Uterus (tissue), 4 donors: ENCODE data around the gene HDAC4. TPM values are rescaled to one million over a fixed set of nuclear protein-coding genes. Genes with fewer than 3 reads are reported as not detected.

Source experiments
- DNase-seq, 2 donors: peaks; one replicate each; pipeline ENCODE4 v3.0.0-alpha.2; 2019 to 2020
- H3K27ac ChIP-seq, 2 donors: fragments of 200-600 bp; sonication (generic); 1 replicate in 1 of 2; 2 replicates in 1 of 2; pipeline ENCODE4 v1.5.1; 2016 to 2018
- H3K27me3 ChIP-seq, 2 donors: fragments of 200-600 bp; sonication (generic); one replicate each; pipeline ENCODE4 v1.5.1; 2018 to 2019; ENCODE audit warnings: control low read depth in 1 of 2
- H3K36me3 ChIP-seq, 2 donors: fragments of 200-600 bp; sonication (generic); one replicate each; pipeline ENCODE4 v1.5.1; 2019; ENCODE audit warnings: control low read depth in 1 of 2
- H3K4me1 ChIP-seq, 2 donors: fragments of 200-600 bp; sonication (generic); one replicate each; pipeline ENCODE4 v1.5.1; 2018 to 2019; ENCODE audit warnings: control low read depth in 1 of 2
- H3K4me3 ChIP-seq, 2 donors: fragments of 200-600 bp; sonication (generic); 1 replicate in 1 of 2; 2 replicates in 1 of 2; pipeline ENCODE4 v1.5.1; 2018 to 2019; ENCODE audit warnings: mild to moderate bottlenecking in 1 of 2
- H3K9me3 ChIP-seq, 2 donors: fragments of 200-600 bp; sonication (generic); one replicate each; pipeline ENCODE4 v1.5.1; 2019; ENCODE audit warnings: control low read depth in 1 of 2
- CTCF ChIP-seq, 4 experiments: fragments of 200-600 bp in 2 of 4; fragments of 450-650 bp in 2 of 4; sonication (generic) in 2 of 4; IDR thresholded peaks; one replicate each; pipeline ENCODE4 v1.5.1; 2016 to 2019; ENCODE audit warnings: antibody characterized with exemption in 4 of 4, mild to moderate bottlenecking in 2 of 4, moderate library complexity in 1 of 4
- POLR2A ChIP-seq, 2 donors: fragments of 450-650 bp; IDR thresholded peaks; one replicate each; pipeline ENCODE4 v1.6.1; 2016; ENCODE audit warnings: antibody characterized with exemption in 2 of 2, mild to moderate bottlenecking in 1 of 2, moderate library complexity in 1 of 2
- intact Hi-C: fragments of 100-400 bp; cut with DNase I; formaldehyde crosslinking; loops from one replicate; pipeline ENCODE4 v1.15.1; 2023; ENCODE audit warnings: low total_unique reads
- total RNA-seq, 4 donors: library from RNA; depleted of rRNA in 3 of 4; stranded (reverse); fragments of >200 nt in 3 of 4; gene quantifications; one replicate each; pipeline versions ENCODE4 v1.1.0 to v1.2.4, GENCODE V29; 2014 to 2023
- donor health status: DM: yes; HTN: yes; CAD: no.

The HDAC4 gene
- total RNA-seq, 4 donors from 2014 or later, result 42.1 to 91.5 (median 73.4) TPM

GRCh38 chr2:239252393-239252792 lies 148.4 kb downstream of the HDAC4 start:
- H3K27ac ChIP-seq, result no peak overlapping the region
- DNase-seq, result no peak
- no peaks in the 10 kb centered on the region for H3K9me3 ChIP-seq
- H3K4me1 ChIP-seq, result no peaks in the 10 kb centered on the region
- intact Hi-C loops, result no loop called here
- no peaks in the 10 kb centered on the region for H3K27me3 ChIP-seq
- no peak overlapping the region for H3K4me3 ChIP-seq
- TF ChIP-seq CTCF (IDR thresholded peaks at IDR 0.05) (no peak), POLR2A (IDR thresholded peaks at IDR 0.05) (no peak)
- H3K36me3 ChIP-seq, result no peaks in the 10 kb centered on the region

GRCh38 chr2:239251971-239252370 lies 148.8 kb downstream of the HDAC4 start:
- intact Hi-C loops, result no loop called here
- TF ChIP-seq CTCF (IDR thresholded peaks at IDR 0.05) (no peak), POLR2A (IDR thresholded peaks at IDR 0.05) (no peak)
- no peaks in the 10 kb centered on the region for H3K9me3 ChIP-seq
- no peaks in the 10 kb centered on the region for H3K36me3 ChIP-seq
- no peaks in the 10 kb centered on the region for H3K4me1 ChIP-seq
- H3K4me3 ChIP-seq, result no peak overlapping the region
- no peak for DNase-seq
- no peak overlapping the region for H3K27ac ChIP-seq
- no peaks in the 10 kb centered on the region for H3K27me3 ChIP-seq

GRCh38 chr2:239250216-239251081 lies 150.4 kb downstream of the HDAC4 start:
- TF ChIP-seq POLR2A (IDR thresholded peaks at IDR 0.05) (no peak), CTCF (IDR thresholded peaks at IDR 0.05) (no peak)
- Histone ChIP-seq H3K4me1 (no peaks in the 10 kb centered on the region), H3K4me3 (no peak overlapping the region), H3K9me3 (no peaks in the 10 kb centered on the region), H3K27ac (peak overlapping the region in 1 of 2 donors; percentile 1), H3K36me3 (no peaks in the 10 kb centered on the region), H3K27me3 (no peaks in the 10 kb centered on the region)
- DNase-seq, result no peak
- intact Hi-C loops, result no loop called here

GRCh38 chr2:239249776-239250175 lies 151.0 kb downstream of the HDAC4 start:
- Histone ChIP-seq H3K4me3 (no peak overlapping the region), H3K4me1 (no peaks in the 10 kb centered on the region)
- TF ChIP-seq CTCF (IDR thresholded peaks at IDR 0.05) (no peak), POLR2A (IDR thresholded peaks at IDR 0.05) (no peak)

DNA sequence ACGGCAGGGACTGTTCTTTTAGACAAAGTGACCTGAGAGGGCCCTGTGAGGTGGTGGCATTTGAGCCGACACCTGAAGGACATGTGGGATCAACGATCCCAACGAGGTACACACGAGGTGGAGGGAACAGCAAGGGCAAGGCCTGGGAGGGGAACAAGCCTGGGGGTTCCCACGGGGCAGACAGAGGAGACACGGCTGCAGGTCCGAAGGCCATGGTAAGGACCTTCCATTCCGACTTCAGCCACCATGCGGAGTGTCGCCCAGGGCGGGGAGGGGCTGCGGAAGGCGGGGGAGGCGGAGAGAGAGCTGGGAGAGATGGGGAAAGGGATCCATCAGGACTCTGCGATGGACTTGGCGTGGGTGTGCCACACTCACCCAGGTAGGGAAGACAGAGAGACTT lies 151.8 kb downstream of the HDAC4 start:
- Histone ChIP-seq H3K9me3 (no peaks in the 10 kb centered on the region), H3K4me3 (no peak overlapping the region), H3K27me3 (no peaks in the 10 kb centered on the region), H3K36me3 (no peaks in the 10 kb centered on the region), H3K4me1 (no peaks in the 10 kb centered on the region), H3K27ac (no peak overlapping the region)
- TF ChIP-seq CTCF (IDR thresholded peaks at IDR 0.05), result no peak
- TF ChIP-seq POLR2A (IDR thresholded peaks at IDR 0.05), result no peak
- DNase-seq, result no peak
- intact Hi-C loops, result no loop called here

More at GRCh38 chr2:239249776-239250175, 151.0 kb downstream of the HDAC4 start:
- H3K27me3 ChIP-seq, result no peaks in the 10 kb centered on the region
- DNase-seq, result peak; percentile 58 to 71
- H3K36me3 ChIP-seq, result no peaks in the 10 kb centered on the region
- H3K27ac ChIP-seq, result peak overlapping the region in 1 of 2 donors; percentile 1
- H3K9me3 ChIP-seq, result no peaks in the 10 kb centered on the region
- intact Hi-C loops, result no loop called here
